Stomach (tissue), 9 donors: ENCODE results near the gene CAPN15. TPM values are rescaled to one million over a fixed set of nuclear protein-coding genes. Genes with fewer than 3 reads are reported as not detected.
"Not testable (repeated sequence)": the region's sequence is repeated elsewhere in the genome, so short reads cannot be mapped to it uniquely, and the experiment has no call there.

Experiments
- DNase-seq, 2 donors: peaks; one replicate each; pipeline versions ENCODE4 v3.0.0 to v3.0.0-alpha.2; 2013 to 2019
- H3K27ac ChIP-seq, 5 donors: fragments of 200-600 bp in 4 of 5; sonication (generic) in 4 of 5; one replicate each; pipeline ENCODE4 v1.5.1; 2013 to 2019; ENCODE audit warnings: mild to moderate bottlenecking in 1 of 5, moderate library complexity in 1 of 5
- H3K27me3 ChIP-seq, 3 donors: fragments of 200-600 bp; sonication (generic); one replicate each; pipeline ENCODE4 v1.5.1; 2017 to 2019; ENCODE audit warnings: mixed run types in 1 of 3
- H3K36me3 ChIP-seq, 4 donors: fragments of 200-600 bp; sonication (generic); 1 replicate in 3 of 4; 2 replicates in 1 of 4; pipeline ENCODE4 v1.5.1; 2016 to 2019
- H3K4me1 ChIP-seq, 4 donors: fragments of 200-600 bp; sonication (generic); one replicate each; pipeline ENCODE4 v1.5.1; 2016 to 2019
- H3K4me3 ChIP-seq, 4 donors: fragments of 200-600 bp; sonication (generic) in 3 of 4; one replicate each; pipeline ENCODE4 v1.5.1; 2016 to 2019; ENCODE audit warnings: mild to moderate bottlenecking in 1 of 4
- H3K9me3 ChIP-seq, 4 donors: fragments of 200-600 bp; sonication (generic); one replicate each; pipeline ENCODE4 v1.5.1; 2016 to 2019
- EP300 ChIP-seq: sonication (generic); formaldehyde crosslinking; IDR thresholded peaks from one replicate; pipeline ENCODE4 v1.6.1; 2017; ENCODE audit warnings: antibody characterized with exemption
- POLR2A ChIP-seq, 4 donors: fragments of 450-650 bp; IDR thresholded peaks; one replicate each; pipeline ENCODE4 v1.6.1; 2016; ENCODE audit warnings: antibody characterized with exemption in 4 of 4, control low read depth in 2 of 4, mild to moderate bottlenecking in 1 of 4, moderate library complexity in 1 of 4
- POLR2AphosphoS5 ChIP-seq, 3 donors: sonication (generic); formaldehyde crosslinking; IDR thresholded peaks; one replicate each; pipeline ENCODE4 v1.6.1; 2016; ENCODE audit warnings: antibody characterized with exemption in 3 of 3
- WGBS, 5 donors: extraction: QIAGEN DNeasy Blood & Tissue Kit in 3 of 5; methylation state at CpG; one replicate each; pipeline versions ENCODE4 v1.1.5 to v1.1.7; 2013 to 2018; 5-methylcytosine and 5-hydroxymethylcytosine counted together
- intact Hi-C: fragments of 100-400 bp; cut with DNase I; formaldehyde crosslinking; loops from one replicate; pipeline ENCODE4 v1.15.1; 2023; ENCODE audit warnings: low total_unique reads
- polyA plus RNA-seq, 3 donors: library from polyadenylated mRNA; stranded (reverse); fragments of 200-250 nt; gene quantifications; one replicate each; pipeline ENCODE4 v1.2.3, GENCODE V29; 2013
- total RNA-seq, 5 donors: library from RNA; depleted of rRNA; stranded (reverse); fragments of >200 nt; gene quantifications; one replicate each; pipeline versions ENCODE4 v1.1.0 to v1.2.3, GENCODE V29; 2014 to 2016
- TF ChIP-seq, protein P1 (sequence below), 7 experiments: fragments of 450-650 bp in 4 of 7; fragments of 200-600 bp in 3 of 7; sonication (generic) in 3 of 7; IDR thresholded peaks; one replicate each; pipeline ENCODE4 v1.5.1; 2016 to 2019; ENCODE audit warnings: antibody characterized with exemption in 7 of 7, control low read depth in 2 of 7, mild to moderate bottlenecking in 1 of 7
- donor health status: healthy with polysubstance abuse.
- donor health status: Bipolar disorder and iron deficiency.
- donor health status: healthy.

Gene CAPN15
- total and polyA plus RNA-seq, 8 donors, result 25.2 to 235 (median 35.0) TPM

- DNase-seq, result no peak
- no peaks in the 10 kb centered on the region for H3K9me3 ChIP-seq
- no peak overlapping the region for H3K4me3 ChIP-seq
- intact Hi-C loops, result no loop called here
- TF ChIP-seq POLR2AphosphoS5 (IDR thresholded peaks at IDR 0.05), result no peak
- no peak for TF ChIP-seq EP300
- TF ChIP-seq, protein P1, sequence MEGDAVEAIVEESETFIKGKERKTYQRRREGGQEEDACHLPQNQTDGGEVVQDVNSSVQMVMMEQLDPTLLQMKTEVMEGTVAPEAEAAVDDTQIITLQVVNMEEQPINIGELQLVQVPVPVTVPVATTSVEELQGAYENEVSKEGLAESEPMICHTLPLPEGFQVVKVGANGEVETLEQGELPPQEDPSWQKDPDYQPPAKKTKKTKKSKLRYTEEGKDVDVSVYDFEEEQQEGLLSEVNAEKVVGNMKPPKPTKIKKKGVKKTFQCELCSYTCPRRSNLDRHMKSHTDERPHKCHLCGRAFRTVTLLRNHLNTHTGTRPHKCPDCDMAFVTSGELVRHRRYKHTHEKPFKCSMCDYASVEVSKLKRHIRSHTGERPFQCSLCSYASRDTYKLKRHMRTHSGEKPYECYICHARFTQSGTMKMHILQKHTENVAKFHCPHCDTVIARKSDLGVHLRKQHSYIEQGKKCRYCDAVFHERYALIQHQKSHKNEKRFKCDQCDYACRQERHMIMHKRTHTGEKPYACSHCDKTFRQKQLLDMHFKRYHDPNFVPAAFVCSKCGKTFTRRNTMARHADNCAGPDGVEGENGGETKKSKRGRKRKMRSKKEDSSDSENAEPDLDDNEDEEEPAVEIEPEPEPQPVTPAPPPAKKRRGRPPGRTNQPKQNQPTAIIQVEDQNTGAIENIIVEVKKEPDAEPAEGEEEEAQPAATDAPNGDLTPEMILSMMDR (IDR thresholded peaks at IDR 0.05), result no peak
- no peak for TF ChIP-seq POLR2A (IDR thresholded peaks at IDR 0.05)
- WGBS, 5 donors, result 86 to 94% (median 90%) methylated on average over 9 to 16 of the region's 16 CpGs
- H3K4me1 ChIP-seq, result no peaks in the 10 kb centered on the region
- no peak overlapping the region for H3K27ac ChIP-seq
- peaks cover 12 to 62% (median 47%) of the 10 kb centered on the region in 4 donors for H3K36me3 ChIP-seq
- no peaks in the 10 kb centered on the region for H3K27me3 ChIP-seq
These were observed 37.9 kb upstream of the CAPN15 start for GRCh38 chr16:489606-490005.

GRCh38 chr16:490768-491167 is 36.7 kb upstream of the CAPN15 start:
- H3K4me1 ChIP-seq, result no peaks in the 10 kb centered on the region
- H3K27ac ChIP-seq, result no peak overlapping the region
- peaks cover 12 to 51% (median 42%) of the 10 kb centered on the region in 4 donors for H3K36me3 ChIP-seq
- no peaks in the 10 kb centered on the region for H3K9me3 ChIP-seq
- no peak for DNase-seq
- no peak overlapping the region for H3K4me3 ChIP-seq
- intact Hi-C loops, result no loop called here
- H3K27me3 ChIP-seq, result no peaks in the 10 kb centered on the region
- 85 to 92% (median 91%) methylated on average over 10 of the region's 10 CpGs for WGBS, 5 donors
- TF ChIP-seq POLR2A (IDR thresholded peaks at IDR 0.05) (no peak), EP300 (no peak), POLR2AphosphoS5 (IDR thresholded peaks at IDR 0.05) (no peak)
- TF ChIP-seq, protein P1 (IDR thresholded peaks at IDR 0.05), result no peak

- no peaks in the 10 kb centered on the region for H3K27me3 ChIP-seq
- intact Hi-C loops, result no loop called here
- no peaks in the 10 kb centered on the region for H3K4me1 ChIP-seq
- no peak overlapping the region for H3K27ac ChIP-seq
- H3K36me3 ChIP-seq, result peaks cover 12 to 49% (median 44%) of the 10 kb centered on the region in 4 donors
- no peaks in the 10 kb centered on the region for H3K9me3 ChIP-seq
- TF ChIP-seq EP300 (no peak), POLR2AphosphoS5 (IDR thresholded peaks at IDR 0.05) (no peak), POLR2A (IDR thresholded peaks at IDR 0.05) (no peak)
- TF ChIP-seq, protein P1 (IDR thresholded peaks at IDR 0.05), result no peak
- WGBS, 5 donors, result 83 to 91% (median 88%) methylated on average over 18 to 19 of the region's 19 CpGs
- no peak for DNase-seq
- H3K4me3 ChIP-seq, result no peak overlapping the region
These were observed 36.1 kb upstream of the CAPN15 start for GRCh38 chr16:491220-491919.

GRCh38 chr16:492211-492875 is 35.2 kb upstream of the CAPN15 start:
- WGBS, 5 donors, result 93 to 97% (median 94%) methylated on average over 21 to 30 of the region's 30 CpGs
- Histone ChIP-seq H3K27ac (no peak overlapping the region), H3K9me3 (no peaks in the 10 kb centered on the region), H3K4me3 (no peak overlapping the region), H3K4me1 (no peaks in the 10 kb centered on the region), H3K27me3 (no peaks in the 10 kb centered on the region), H3K36me3 (peaks cover 12 to 53% (median 51%) of the 10 kb centered on the region in 4 donors)
- TF ChIP-seq POLR2AphosphoS5 (IDR thresholded peaks at IDR 0.05), result no peak
- TF ChIP-seq, protein P1 (IDR thresholded peaks at IDR 0.05), result no peak
- TF ChIP-seq POLR2A (IDR thresholded peaks at IDR 0.05), result no peak
- no peak for TF ChIP-seq EP300
- intact Hi-C loops, result no loop called here
- DNase-seq, result no peak

GRCh38 chr16:494676-495075 is 32.8 kb upstream of the CAPN15 start:
- H3K9me3 ChIP-seq, intact Hi-C loops, H3K4me1 ChIP-seq, DNase-seq, H3K27ac ChIP-seq, H3K4me3 ChIP-seq, H3K27me3 ChIP-seq: not testable (repeated sequence)
- H3K36me3 ChIP-seq, result peaks cover 12 to 61% (median 54%) of the 10 kb centered on the region in 4 donors
- WGBS, 5 donors, result 85 to 91% (median 88%) methylated on average over 15 of the region's 15 CpGs
